ENCODE results near the gene NUDT3. TPM values are rescaled to one million over a fixed set of nuclear protein-coding genes. Genes with fewer than 3 reads are reported as not detected.

The NUDT3 gene
- total RNA-seq, 4 donors from 2014 or later, result 32.2 to 66.3 (median 46.9) TPM

DNA sequence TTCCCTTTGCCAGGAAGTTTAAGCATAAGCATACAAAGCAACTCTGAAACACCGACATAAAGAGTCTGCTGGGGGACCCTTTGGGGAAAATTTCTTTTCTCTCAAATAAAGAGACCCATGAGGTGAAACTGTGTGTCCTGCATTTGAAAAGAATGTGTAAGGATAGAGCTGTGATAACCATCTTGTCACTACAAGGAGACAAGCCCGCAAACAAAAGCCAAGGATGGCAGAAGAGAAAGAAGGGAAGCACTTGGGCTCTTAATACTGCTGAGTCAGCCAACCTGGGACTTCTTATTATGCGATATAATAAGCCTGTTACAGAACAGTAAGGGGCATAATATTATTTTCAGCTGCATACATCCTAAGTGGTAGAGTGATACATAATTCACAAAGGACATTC, 52.5 kb downstream of the NUDT3 start:
- Histone ChIP-seq H3K4me3 (no peak overlapping the region), H3K36me3 (no peaks in the 10 kb centered on the region), H3K27me3 (no peaks in the 10 kb centered on the region), H3K9me3 (no peaks in the 10 kb centered on the region), H3K4me1 (peaks cover 12 to 60% (median 19%) of the 10 kb centered on the region in 3 donors), H3K27ac (no peak overlapping the region)
- TF ChIP-seq POLR2A (IDR thresholded peaks at IDR 0.05) (no peak), POLR2AphosphoS5 (IDR thresholded peaks at IDR 0.05) (no peak), EP300 (IDR thresholded peaks at IDR 0.05) (no peak)
- TF ChIP-seq, protein P1, sequence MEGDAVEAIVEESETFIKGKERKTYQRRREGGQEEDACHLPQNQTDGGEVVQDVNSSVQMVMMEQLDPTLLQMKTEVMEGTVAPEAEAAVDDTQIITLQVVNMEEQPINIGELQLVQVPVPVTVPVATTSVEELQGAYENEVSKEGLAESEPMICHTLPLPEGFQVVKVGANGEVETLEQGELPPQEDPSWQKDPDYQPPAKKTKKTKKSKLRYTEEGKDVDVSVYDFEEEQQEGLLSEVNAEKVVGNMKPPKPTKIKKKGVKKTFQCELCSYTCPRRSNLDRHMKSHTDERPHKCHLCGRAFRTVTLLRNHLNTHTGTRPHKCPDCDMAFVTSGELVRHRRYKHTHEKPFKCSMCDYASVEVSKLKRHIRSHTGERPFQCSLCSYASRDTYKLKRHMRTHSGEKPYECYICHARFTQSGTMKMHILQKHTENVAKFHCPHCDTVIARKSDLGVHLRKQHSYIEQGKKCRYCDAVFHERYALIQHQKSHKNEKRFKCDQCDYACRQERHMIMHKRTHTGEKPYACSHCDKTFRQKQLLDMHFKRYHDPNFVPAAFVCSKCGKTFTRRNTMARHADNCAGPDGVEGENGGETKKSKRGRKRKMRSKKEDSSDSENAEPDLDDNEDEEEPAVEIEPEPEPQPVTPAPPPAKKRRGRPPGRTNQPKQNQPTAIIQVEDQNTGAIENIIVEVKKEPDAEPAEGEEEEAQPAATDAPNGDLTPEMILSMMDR (IDR thresholded peaks at IDR 0.05), result no peak
- 90 to 93% methylated on average over 2 to 3 of the region's 3 CpGs for WGBS, 2 donors (ENCODE audit: low coverage in 1 of 2)
- ATAC-seq, result no peak

DNA sequence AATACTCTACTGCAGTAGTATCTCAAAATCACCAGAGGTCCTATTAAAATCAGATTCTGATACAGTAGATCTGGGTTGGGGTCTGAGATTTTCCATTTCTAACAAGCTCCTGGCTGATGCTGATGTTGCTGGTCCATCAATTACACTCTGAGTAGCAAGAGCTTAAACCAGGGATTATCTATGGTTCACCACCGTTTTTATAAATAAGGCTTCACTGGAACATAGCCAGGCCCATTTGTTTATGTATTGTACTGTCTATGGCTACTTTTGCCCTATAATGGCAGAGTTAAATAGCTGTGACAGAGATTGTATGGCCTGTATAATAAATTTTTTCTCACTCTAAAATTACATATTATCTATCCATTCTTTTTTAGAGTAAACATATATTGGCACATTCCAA, 53.0 kb downstream of the NUDT3 start:
- no peak for ATAC-seq
- Histone ChIP-seq H3K36me3 (no peaks in the 10 kb centered on the region), H3K4me3 (no peak overlapping the region), H3K4me1 (peaks cover 12 to 60% (median 19%) of the 10 kb centered on the region in 3 donors), H3K9me3 (no peaks in the 10 kb centered on the region), H3K27me3 (no peaks in the 10 kb centered on the region), H3K27ac (no peak overlapping the region)
- WGBS, 2 donors (ENCODE audit: low coverage in 1 of 2), result 13 to 18% methylated on average over 1 of the region's 1 CpG
- TF ChIP-seq POLR2AphosphoS5 (IDR thresholded peaks at IDR 0.05), result no peak
- TF ChIP-seq EP300 (IDR thresholded peaks at IDR 0.05), result no peak

DNA sequence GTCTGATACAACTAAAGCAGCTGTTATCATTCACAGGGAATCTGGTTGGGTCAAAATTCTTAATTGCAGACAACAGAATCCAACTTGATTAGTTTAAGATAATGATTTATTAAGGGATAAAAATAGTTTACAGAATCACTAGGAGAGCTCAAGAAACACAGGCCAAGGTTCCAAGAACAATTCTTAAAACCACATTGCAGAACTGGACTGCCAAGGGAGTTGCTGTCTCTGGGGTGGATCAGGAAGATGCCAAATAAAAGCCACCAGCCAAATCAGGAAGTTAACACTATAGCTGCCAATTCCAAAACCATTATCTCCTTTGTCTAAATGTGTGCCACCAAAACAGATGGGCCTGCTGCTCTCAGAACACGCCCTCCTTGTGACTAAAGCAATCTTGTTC, 53.7 kb downstream of the NUDT3 start:
- no peaks in the 10 kb centered on the region for H3K27me3 ChIP-seq
- TF ChIP-seq POLR2A (IDR thresholded peaks at IDR 0.05) (no peak), EP300 (IDR thresholded peaks at IDR 0.05) (no peak), POLR2AphosphoS5 (IDR thresholded peaks at IDR 0.05) (no peak)
- TF ChIP-seq, protein P1 (IDR thresholded peaks at IDR 0.05), result no peak
- ATAC-seq, result no peak
- no peaks in the 10 kb centered on the region for H3K36me3 ChIP-seq
- peaks cover 12 to 60% (median 19%) of the 10 kb centered on the region in 3 donors for H3K4me1 ChIP-seq
- H3K9me3 ChIP-seq, result no peaks in the 10 kb centered on the region
- 86 to 100% methylated on average over 1 of the region's 1 CpG for WGBS, 2 donors (ENCODE audit: low coverage in 1 of 2)
- no peak overlapping the region for H3K27ac ChIP-seq
- no peak overlapping the region for H3K4me3 ChIP-seq

DNA sequence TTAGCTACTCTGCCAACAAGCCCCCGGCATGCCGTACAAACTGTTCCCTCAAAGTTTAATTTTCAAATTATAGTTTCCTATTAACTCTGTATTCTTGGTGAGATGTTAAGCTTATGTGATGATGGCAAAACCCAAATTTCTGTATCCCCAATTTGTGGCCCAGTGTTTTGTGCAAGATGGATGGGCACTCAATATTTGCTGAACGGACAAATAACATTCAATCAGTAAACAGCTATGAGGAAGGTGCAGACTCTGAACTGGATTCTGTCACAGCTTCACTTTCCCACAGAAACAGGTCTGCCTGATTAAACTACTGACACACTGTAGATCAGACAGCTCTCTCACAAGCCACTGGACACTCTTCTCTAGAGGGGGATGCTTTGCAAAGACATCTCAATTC, 54.1 kb downstream of the NUDT3 start:
- TF ChIP-seq POLR2A (IDR thresholded peaks at IDR 0.05) (no peak), EP300 (IDR thresholded peaks at IDR 0.05) (no peak), POLR2AphosphoS5 (IDR thresholded peaks at IDR 0.05) (no peak)
- TF ChIP-seq, protein P1 (IDR thresholded peaks at IDR 0.05), result no peak
- Histone ChIP-seq H3K4me1 (peaks cover 12 to 60% (median 19%) of the 10 kb centered on the region in 3 donors), H3K4me3 (no peak overlapping the region), H3K36me3 (no peaks in the 10 kb centered on the region), H3K27me3 (no peaks in the 10 kb centered on the region), H3K27ac (no peak overlapping the region), H3K9me3 (no peaks in the 10 kb centered on the region)
- no peak for ATAC-seq
- 44 to 56% methylated on average over 3 of the region's 3 CpGs for WGBS, 2 donors (ENCODE audit: low coverage in 1 of 2)

DNA sequence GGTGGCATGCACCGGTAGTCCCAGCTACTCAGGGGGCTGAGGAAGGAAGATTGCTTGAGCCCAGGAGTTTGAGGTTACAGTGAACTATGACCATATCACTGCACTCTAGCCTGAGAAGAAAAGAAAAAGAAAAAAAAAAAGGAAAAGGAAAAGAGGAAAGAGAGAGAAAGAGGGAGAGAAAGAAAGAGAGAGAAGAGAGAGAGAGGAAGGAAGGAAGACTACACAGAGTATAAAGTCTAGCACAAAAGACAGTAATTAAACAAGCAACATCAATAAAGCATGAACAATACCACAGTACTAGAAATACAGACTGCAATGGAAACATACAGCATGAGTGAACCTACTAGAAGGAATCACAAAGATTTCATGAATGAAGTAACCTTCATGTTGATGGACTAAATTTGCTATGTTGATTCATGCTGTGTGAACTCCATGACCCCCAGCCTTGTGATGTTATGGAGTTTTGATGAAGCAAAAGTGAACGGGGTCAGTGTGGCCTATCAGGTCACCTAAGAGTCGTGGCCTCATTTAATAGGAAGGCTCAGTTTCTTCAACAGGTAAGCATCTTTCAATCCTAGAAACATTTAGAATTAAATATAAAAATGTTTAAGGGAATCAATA, 57.6 kb downstream of the NUDT3 start:
- no peak overlapping the region for H3K4me3 ChIP-seq
- ATAC-seq, result no peak
- peaks cover 3 to 38% (median 5%) of the 10 kb centered on the region in 3 donors for H3K4me1 ChIP-seq
- no peaks in the 10 kb centered on the region for H3K9me3 ChIP-seq
- TF ChIP-seq POLR2AphosphoS5 (IDR thresholded peaks at IDR 0.05), result no peak
- no peak for TF ChIP-seq EP300 (IDR thresholded peaks at IDR 0.05)
- TF ChIP-seq, protein P1 (IDR thresholded peaks at IDR 0.05), result no peak
- TF ChIP-seq POLR2A (IDR thresholded peaks at IDR 0.05), result no peak
- WGBS, 2 donors (ENCODE audit: low coverage in 1 of 2), result 67 to 88% methylated on average over 3 of the region's 3 CpGs
- no peaks in the 10 kb centered on the region for H3K27me3 ChIP-seq
- no peak overlapping the region for H3K27ac ChIP-seq
- no peaks in the 10 kb centered on the region for H3K36me3 ChIP-seq

Data from gastroesophageal sphincter (tissue), 4 donors.